ENCODE results near the gene BAHCC1. TPM values are rescaled to one million over a fixed set of nuclear protein-coding genes. Genes with fewer than 3 reads are reported as not detected.
A peak's percentile ranks its signal among the peaks of the same experiment; 100 is the strongest.

Gene BAHCC1
- total RNA-seq, 2 donors from 2014 or later, result 0.02 to 0.14 TPM

GRCh38 chr17:81449351-81449750 lies 54.1 kb downstream of the BAHCC1 start:
- Mint-ChIP-seq H3K36me3 (ENCODE audit: insufficient read depth in 2 of 2) (no peaks in the 10 kb centered on the region), H3K4me1 (ENCODE audit: low read depth) (no peaks in the 10 kb centered on the region), H3K27me3 (ENCODE audit: low read depth) (no peaks in the 10 kb centered on the region), H3K4me3 (no peak overlapping the region), H3K27ac (no peak overlapping the region), H3K9me3 (no peaks in the 10 kb centered on the region)
- ATAC-seq (replicated peaks in 1 of 2) (no peak), DNase-seq (no peak)

GRCh38 chr17:81451823-81452222 lies 56.6 kb downstream of the BAHCC1 start:
- no peak for DNase-seq
- no peak overlapping the region for H3K4me3 Mint-ChIP-seq
- H3K4me1 Mint-ChIP-seq (ENCODE audit: low read depth), result no peaks in the 10 kb centered on the region
- no peaks in the 10 kb centered on the region for H3K36me3 Mint-ChIP-seq (ENCODE audit: insufficient read depth in 2 of 2)
- ATAC-seq (replicated peaks in 1 of 2), result no peak
- no peaks in the 10 kb centered on the region for H3K27me3 Mint-ChIP-seq (ENCODE audit: low read depth)
- H3K27ac Mint-ChIP-seq, result no peak overlapping the region
- H3K9me3 Mint-ChIP-seq, result no peaks in the 10 kb centered on the region

GRCh38 chr17:81452551-81452950 lies 57.3 kb downstream of the BAHCC1 start:
- no peaks in the 10 kb centered on the region for H3K27me3 Mint-ChIP-seq (ENCODE audit: low read depth)
- ATAC-seq (replicated peaks in 1 of 2) (no peak), DNase-seq (no peak)
- H3K9me3 Mint-ChIP-seq, result no peaks in the 10 kb centered on the region
- no peak overlapping the region for H3K27ac Mint-ChIP-seq
- no peaks in the 10 kb centered on the region for H3K4me1 Mint-ChIP-seq (ENCODE audit: low read depth)
- H3K4me3 Mint-ChIP-seq, result no peak overlapping the region
- no peaks in the 10 kb centered on the region for H3K36me3 Mint-ChIP-seq (ENCODE audit: insufficient read depth in 2 of 2)

- Mint-ChIP-seq H3K36me3 (ENCODE audit: insufficient read depth in 2 of 2) (no peaks in the 10 kb centered on the region), H3K4me1 (ENCODE audit: low read depth) (no peaks in the 10 kb centered on the region)
Observed at GRCh38 chr17:81453076-81453475, 57.8 kb downstream of the BAHCC1 start.

GRCh38 chr17:81453712-81454111 lies 58.5 kb downstream of the BAHCC1 start:
- no peak overlapping the region for H3K27ac Mint-ChIP-seq

More at GRCh38 chr17:81453076-81453475, 57.8 kb downstream of the BAHCC1 start:
- no peak overlapping the region for H3K27ac Mint-ChIP-seq
- no peaks in the 10 kb centered on the region for H3K27me3 Mint-ChIP-seq (ENCODE audit: low read depth)
- no peaks in the 10 kb centered on the region for H3K9me3 Mint-ChIP-seq
- ATAC-seq (replicated peaks in 1 of 2) (no peak), DNase-seq (no peak)
- no peak overlapping the region for H3K4me3 Mint-ChIP-seq

GRCh38 chr17:81454473-81454872 lies 59.2 kb downstream of the BAHCC1 start:
- no peaks in the 10 kb centered on the region for H3K27me3 Mint-ChIP-seq (ENCODE audit: low read depth)
- no peaks in the 10 kb centered on the region for H3K4me1 Mint-ChIP-seq (ENCODE audit: low read depth)
- no peak overlapping the region for H3K4me3 Mint-ChIP-seq
- no peaks in the 10 kb centered on the region for H3K36me3 Mint-ChIP-seq (ENCODE audit: insufficient read depth in 2 of 2)
- no peak overlapping the region for H3K27ac Mint-ChIP-seq
- H3K9me3 Mint-ChIP-seq, result no peaks in the 10 kb centered on the region
- DNase-seq, result no peak
- no peak for ATAC-seq (replicated peaks in 1 of 2)

More at GRCh38 chr17:81453712-81454111, 58.5 kb downstream of the BAHCC1 start:
- DNase-seq, result peak; percentile 32 to 43
- peak; percentile 57 to 74 for ATAC-seq (replicated peaks in 1 of 2)
- H3K4me3 Mint-ChIP-seq, result no peak overlapping the region
- H3K27me3 Mint-ChIP-seq (ENCODE audit: low read depth), result no peaks in the 10 kb centered on the region
- H3K9me3 Mint-ChIP-seq, result no peaks in the 10 kb centered on the region
- H3K36me3 Mint-ChIP-seq (ENCODE audit: insufficient read depth in 2 of 2), result no peaks in the 10 kb centered on the region
- H3K4me1 Mint-ChIP-seq (ENCODE audit: low read depth), result no peaks in the 10 kb centered on the region

GRCh38 chr17:81455387-81455786 lies 60.1 kb downstream of the BAHCC1 start:
- no peaks in the 10 kb centered on the region for H3K36me3 Mint-ChIP-seq (ENCODE audit: insufficient read depth in 2 of 2)
- ATAC-seq (replicated peaks in 1 of 2), result no peak
- no peaks in the 10 kb centered on the region for H3K27me3 Mint-ChIP-seq (ENCODE audit: low read depth)
- H3K9me3 Mint-ChIP-seq, result no peaks in the 10 kb centered on the region
- no peak overlapping the region for H3K27ac Mint-ChIP-seq
- H3K4me1 Mint-ChIP-seq (ENCODE audit: low read depth), result no peaks in the 10 kb centered on the region
- no peak for DNase-seq
- no peak overlapping the region for H3K4me3 Mint-ChIP-seq

- no peak overlapping the region for H3K4me3 Mint-ChIP-seq
- H3K4me1 Mint-ChIP-seq (ENCODE audit: low read depth), result no peaks in the 10 kb centered on the region
- no peaks in the 10 kb centered on the region for H3K9me3 Mint-ChIP-seq
- no peaks in the 10 kb centered on the region for H3K36me3 Mint-ChIP-seq (ENCODE audit: insufficient read depth in 2 of 2)
- ATAC-seq (replicated peaks in 1 of 2) (no peak), DNase-seq (no peak)
- H3K27ac Mint-ChIP-seq, result no peak overlapping the region
- no peaks in the 10 kb centered on the region for H3K27me3 Mint-ChIP-seq (ENCODE audit: low read depth)
Observed at GRCh38 chr17:81456091-81456490, 60.8 kb downstream of the BAHCC1 start.

GRCh38 chr17:81456798-81457197 lies 61.5 kb downstream of the BAHCC1 start:
- H3K27me3 Mint-ChIP-seq (ENCODE audit: low read depth), result no peaks in the 10 kb centered on the region
- H3K27ac Mint-ChIP-seq, result no peak overlapping the region
- DNase-seq, result no peak
- no peaks in the 10 kb centered on the region for H3K9me3 Mint-ChIP-seq
- no peak for ATAC-seq (replicated peaks in 1 of 2)
- no peaks in the 10 kb centered on the region for H3K36me3 Mint-ChIP-seq (ENCODE audit: insufficient read depth in 2 of 2)
- H3K4me3 Mint-ChIP-seq, result no peak overlapping the region
- H3K4me1 Mint-ChIP-seq (ENCODE audit: low read depth), result no peaks in the 10 kb centered on the region

GRCh38 chr17:81457401-81457800 lies 62.1 kb downstream of the BAHCC1 start:
- DNase-seq (no peak), ATAC-seq (replicated peaks in 1 of 2) (no peak)
- Mint-ChIP-seq H3K4me1 (ENCODE audit: low read depth) (no peaks in the 10 kb centered on the region), H3K36me3 (ENCODE audit: insufficient read depth in 2 of 2) (no peaks in the 10 kb centered on the region), H3K4me3 (no peak overlapping the region), H3K27me3 (ENCODE audit: low read depth) (no peaks in the 10 kb centered on the region), H3K9me3 (no peaks in the 10 kb centered on the region), H3K27ac (no peak overlapping the region)

GRCh38 chr17:81457917-81458555 lies 62.8 kb downstream of the BAHCC1 start:
- no peak for ATAC-seq (replicated peaks in 1 of 2)
- Mint-ChIP-seq H3K4me1 (ENCODE audit: low read depth) (no peaks in the 10 kb centered on the region), H3K9me3 (no peaks in the 10 kb centered on the region), H3K36me3 (ENCODE audit: insufficient read depth in 2 of 2) (no peaks in the 10 kb centered on the region), H3K27ac (no peak overlapping the region), H3K4me3 (no peak overlapping the region), H3K27me3 (ENCODE audit: low read depth) (no peaks in the 10 kb centered on the region)
- DNase-seq, result no peak

GRCh38 chr17:81458628-81459027 lies 63.4 kb downstream of the BAHCC1 start:
- Mint-ChIP-seq H3K27ac (no peak overlapping the region), H3K27me3 (ENCODE audit: low read depth) (no peaks in the 10 kb centered on the region), H3K4me1 (ENCODE audit: low read depth) (no peaks in the 10 kb centered on the region), H3K9me3 (no peaks in the 10 kb centered on the region), H3K36me3 (ENCODE audit: insufficient read depth in 2 of 2) (no peaks in the 10 kb centered on the region), H3K4me3 (no peak overlapping the region)
- DNase-seq (no peak), ATAC-seq (replicated peaks in 1 of 2) (no peak)

GRCh38 chr17:81459224-81459623 lies 64.0 kb downstream of the BAHCC1 start:
- H3K27me3 Mint-ChIP-seq (ENCODE audit: low read depth), result no peaks in the 10 kb centered on the region
- no peak overlapping the region for H3K4me3 Mint-ChIP-seq
- no peak for DNase-seq
- ATAC-seq (replicated peaks in 1 of 2), result no peak
- no peak overlapping the region for H3K27ac Mint-ChIP-seq
- no peaks in the 10 kb centered on the region for H3K36me3 Mint-ChIP-seq (ENCODE audit: insufficient read depth in 2 of 2)
- no peaks in the 10 kb centered on the region for H3K4me1 Mint-ChIP-seq (ENCODE audit: low read depth)
- H3K9me3 Mint-ChIP-seq, result no peaks in the 10 kb centered on the region

GRCh38 chr17:81459864-81460263 lies 64.6 kb downstream of the BAHCC1 start:
- no peaks in the 10 kb centered on the region for H3K4me1 Mint-ChIP-seq (ENCODE audit: low read depth)
- DNase-seq (no peak), ATAC-seq (replicated peaks in 1 of 2) (no peak)
- no peak overlapping the region for H3K27ac Mint-ChIP-seq
- no peak overlapping the region for H3K4me3 Mint-ChIP-seq
- H3K27me3 Mint-ChIP-seq (ENCODE audit: low read depth), result no peaks in the 10 kb centered on the region
- H3K9me3 Mint-ChIP-seq, result no peaks in the 10 kb centered on the region
- H3K36me3 Mint-ChIP-seq (ENCODE audit: insufficient read depth in 2 of 2), result no peaks in the 10 kb centered on the region
